GM12873 (cell line): Measurements from ENCODE around the gene TMEM143.

ENCODE experiments used
- CTCF ChIP-seq: IDR thresholded peaks from 2 replicates; pipeline ENCODE4 v1.5.1; 2012; ENCODE audit warnings: low read depth, mild to moderate bottlenecking, moderate library complexity, low read length, control low read depth; ENCODE audit not compliant: insufficient read depth; ENCODE audit errors: missing control alignments

TMEM143 gene

GRCh38 chr19:48398375-48399235, 34.9 kb upstream of the TMEM143 start:
- no peak for TF ChIP-seq CTCF

GRCh38 chr19:48398102-48398374, 34.3 kb upstream of the TMEM143 start:
- TF ChIP-seq CTCF = no peak

- TF ChIP-seq CTCF = no peak
These were observed 33.7 kb upstream of the TMEM143 start for GRCh38 chr19:48397263-48398101.

- no peak for TF ChIP-seq CTCF
These were observed 33.1 kb upstream of the TMEM143 start for GRCh38 chr19:48396824-48397176.

- TF ChIP-seq CTCF = no peak
These were observed 32.5 kb upstream of the TMEM143 start for GRCh38 chr19:48396016-48396823.

GRCh38 chr19:48395499-48395898, 31.8 kb upstream of the TMEM143 start:
- no peak for TF ChIP-seq CTCF

- TF ChIP-seq CTCF = no peak
These were observed 31.4 kb upstream of the TMEM143 start for GRCh38 chr19:48395170-48395455.
